ENCODE data around the gene RETREG3.
"Not testable (repeated sequence)": the region's sequence is repeated elsewhere in the genome, so short reads cannot be mapped to it uniquely, and the experiment has no call there.

Gene RETREG3

GRCh38 chr17:42541041-42541833, 67.9 kb downstream of the RETREG3 start:
- Histone ChIP-seq H3K36me3 (ENCODE audit: control insufficient read depth, insufficient read depth, low read length) (peaks cover 14% of the 10 kb centered on the region), H3K4me3 (ENCODE audit: insufficient read depth, low read depth, low read length) (no peak overlapping the region), H3K27me3 (ENCODE audit: control insufficient read depth, insufficient read depth, low read length, poor library complexity, severe bottlenecking) (no peaks in the 10 kb centered on the region), H3K27ac (ENCODE audit: insufficient read depth, low read depth, low read length, poor library complexity, severe bottlenecking) (no peak overlapping the region), H3K4me1 (ENCODE audit: control insufficient read depth, insufficient read depth, low read length) (peaks cover 8% of the 10 kb centered on the region), H3K9me3 (ENCODE audit: control insufficient read depth, low read length) (no peaks in the 10 kb centered on the region)
- whole genome bisulfite sequencing, 2 experiments: 93 to 95% methylated on average over 17 of the region's 17 CpGs

GRCh38 chr17:42540558-42540957, 68.6 kb downstream of the RETREG3 start:
- Histone ChIP-seq H3K36me3 (ENCODE audit: control insufficient read depth, insufficient read depth, low read length) (peaks cover 14% of the 10 kb centered on the region), H3K4me1 (ENCODE audit: control insufficient read depth, insufficient read depth, low read length) (peaks cover 10% of the 10 kb centered on the region)
- H3K27me3 ChIP-seq (ENCODE audit: control insufficient read depth, insufficient read depth, low read length, poor library complexity, severe bottlenecking); H3K9me3 ChIP-seq (ENCODE audit: control insufficient read depth, low read length); H3K27ac ChIP-seq (ENCODE audit: insufficient read depth, low read depth, low read length, poor library complexity, severe bottlenecking); H3K4me3 ChIP-seq (ENCODE audit: insufficient read depth, low read depth, low read length): not testable (repeated sequence)
- 92 to 95% methylated on average over 4 of the region's 4 CpGs for WGBS, 2 experiments

- Histone ChIP-seq H3K27ac (ENCODE audit: insufficient read depth, low read depth, low read length, poor library complexity, severe bottlenecking) (no peak overlapping the region), H3K4me3 (ENCODE audit: insufficient read depth, low read depth, low read length) (no peak overlapping the region), H3K9me3 (ENCODE audit: control insufficient read depth, low read length) (no peaks in the 10 kb centered on the region), H3K27me3 (ENCODE audit: control insufficient read depth, insufficient read depth, low read length, poor library complexity, severe bottlenecking) (peaks cover 2% of the 10 kb centered on the region), H3K4me1 (ENCODE audit: control insufficient read depth, insufficient read depth, low read length) (peaks cover 14% of the 10 kb centered on the region), H3K36me3 (ENCODE audit: control insufficient read depth, insufficient read depth, low read length) (peaks cover 14% of the 10 kb centered on the region)
- 86 to 96% methylated on average over 14 of the region's 14 CpGs for WGBS, 2 experiments
Measured at GRCh38 chr17:42538482-42538881, 70.7 kb downstream of the RETREG3 start.

- Histone ChIP-seq H3K27me3 (ENCODE audit: control insufficient read depth, insufficient read depth, low read length, poor library complexity, severe bottlenecking) (peaks cover 6% of the 10 kb centered on the region), H3K4me3 (ENCODE audit: insufficient read depth, low read depth, low read length) (no peak overlapping the region)
- 93 to 96% methylated on average over 5 of the region's 5 CpGs for WGBS, 2 experiments
Measured at GRCh38 chr17:42537826-42538451, 71.2 kb downstream of the RETREG3 start.

GRCh38 chr17:42537156-42537805, 71.9 kb downstream of the RETREG3 start:
- H3K4me3 ChIP-seq (ENCODE audit: insufficient read depth, low read depth, low read length): peak overlapping the region; percentile 63
- H3K27ac ChIP-seq (ENCODE audit: insufficient read depth, low read depth, low read length, poor library complexity, severe bottlenecking): no peak overlapping the region
- peaks cover 12% of the 10 kb centered on the region for H3K27me3 ChIP-seq (ENCODE audit: control insufficient read depth, insufficient read depth, low read length, poor library complexity, severe bottlenecking)
- peaks cover 14% of the 10 kb centered on the region for H3K4me1 ChIP-seq (ENCODE audit: control insufficient read depth, insufficient read depth, low read length)
- WGBS, 2 experiments: 86 to 87% methylated on average over 31 of the region's 31 CpGs
- peaks cover 10% of the 10 kb centered on the region for H3K36me3 ChIP-seq (ENCODE audit: control insufficient read depth, insufficient read depth, low read length)
- H3K9me3 ChIP-seq (ENCODE audit: control insufficient read depth, low read length): no peaks in the 10 kb centered on the region

More at GRCh38 chr17:42537826-42538451, 71.2 kb downstream of the RETREG3 start:
- Histone ChIP-seq H3K36me3 (ENCODE audit: control insufficient read depth, insufficient read depth, low read length) (peaks cover 10% of the 10 kb centered on the region), H3K9me3 (ENCODE audit: control insufficient read depth, low read length) (no peaks in the 10 kb centered on the region), H3K27ac (ENCODE audit: insufficient read depth, low read depth, low read length, poor library complexity, severe bottlenecking) (no peak overlapping the region), H3K4me1 (ENCODE audit: control insufficient read depth, insufficient read depth, low read length) (peaks cover 14% of the 10 kb centered on the region)

DNA sequence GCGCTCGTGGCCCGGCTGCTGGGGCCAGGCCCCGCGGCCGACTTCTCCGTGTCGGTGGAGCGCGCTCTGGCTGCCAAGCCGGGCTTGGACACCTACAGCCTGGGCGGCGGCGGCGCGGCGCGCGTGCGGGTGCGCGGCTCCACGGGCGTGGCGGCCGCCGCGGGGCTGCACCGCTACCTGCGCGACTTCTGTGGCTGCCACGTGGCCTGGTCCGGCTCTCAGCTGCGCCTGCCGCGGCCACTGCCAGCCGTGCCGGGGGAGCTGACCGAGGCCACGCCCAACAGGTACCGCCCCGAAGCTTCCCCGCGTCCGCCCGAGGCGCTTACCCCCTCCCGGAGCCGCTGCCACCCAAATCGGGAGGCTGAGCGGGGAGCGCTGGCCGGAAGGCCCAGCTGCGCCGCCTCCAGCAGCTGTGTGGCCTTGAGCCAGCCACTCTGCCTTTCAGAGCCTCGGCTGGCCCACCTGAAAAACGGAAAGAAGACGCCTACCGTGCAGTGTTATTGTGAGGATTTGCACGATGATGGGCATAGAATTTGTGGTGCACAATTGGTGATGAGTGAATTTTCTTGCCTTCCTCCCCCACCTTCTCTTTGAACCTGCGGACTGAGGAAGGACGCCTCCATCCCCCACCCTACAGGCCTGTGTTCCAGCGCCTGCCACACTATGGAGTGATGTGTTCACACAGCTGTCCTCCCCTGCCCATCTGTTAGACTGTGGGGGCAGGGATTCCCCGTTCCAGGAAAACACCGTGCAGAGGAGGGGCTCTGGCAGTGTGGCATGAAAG, 72.6 kb downstream of the RETREG3 start:
- peaks cover 10% of the 10 kb centered on the region for H3K36me3 ChIP-seq (ENCODE audit: control insufficient read depth, insufficient read depth, low read length)
- H3K27ac ChIP-seq (ENCODE audit: insufficient read depth, low read depth, low read length, poor library complexity, severe bottlenecking): peak overlapping the region; percentile 44
- peaks cover 14% of the 10 kb centered on the region for H3K4me1 ChIP-seq (ENCODE audit: control insufficient read depth, insufficient read depth, low read length)
- H3K9me3 ChIP-seq (ENCODE audit: control insufficient read depth, low read length): no peaks in the 10 kb centered on the region
- 1 to 2% methylated on average over 65 of the region's 65 CpGs for WGBS, 2 experiments
- H3K4me3 ChIP-seq (ENCODE audit: insufficient read depth, low read depth, low read length): peak overlapping the region; percentile 63
- peaks cover 19% of the 10 kb centered on the region for H3K27me3 ChIP-seq (ENCODE audit: control insufficient read depth, insufficient read depth, low read length, poor library complexity, severe bottlenecking)

GRCh38 chr17:42536048-42536371, 73.2 kb downstream of the RETREG3 start, which contains the start of gene NAGLU:
Gene NAGLU, plus strand, starts transcription at chr17:42536241. Its CDS starts 32 bp downstream, at chr17:42536273.
- 0 to 1% methylated on average over 40 of the region's 40 CpGs for WGBS, 2 experiments
- H3K9me3 ChIP-seq (ENCODE audit: control insufficient read depth, low read length): no peaks in the 10 kb centered on the region
- H3K4me3 ChIP-seq (ENCODE audit: insufficient read depth, low read depth, low read length): peak within 1 kb of the TSS; percentile 63
- H3K27me3 ChIP-seq (ENCODE audit: control insufficient read depth, insufficient read depth, low read length, poor library complexity, severe bottlenecking): peaks cover 25% of the 10 kb centered on the region
- H3K36me3 ChIP-seq (ENCODE audit: control insufficient read depth, insufficient read depth, low read length): peaks cover 7% of the 10 kb centered on the region
- H3K4me1 ChIP-seq (ENCODE audit: control insufficient read depth, insufficient read depth, low read length): peaks cover 14% of the 10 kb centered on the region
- peak within 1 kb of the TSS; percentile 44 for H3K27ac ChIP-seq (ENCODE audit: insufficient read depth, low read depth, low read length, poor library complexity, severe bottlenecking)

GRCh38 chr17:42535155-42536047, 73.8 kb downstream of the RETREG3 start:
- no peaks in the 10 kb centered on the region for H3K9me3 ChIP-seq (ENCODE audit: control insufficient read depth, low read length)
- peaks cover 28% of the 10 kb centered on the region for H3K27me3 ChIP-seq (ENCODE audit: control insufficient read depth, insufficient read depth, low read length, poor library complexity, severe bottlenecking)
- H3K27ac ChIP-seq (ENCODE audit: insufficient read depth, low read depth, low read length, poor library complexity, severe bottlenecking): no peak overlapping the region
- peak overlapping the region; percentile 63 for H3K4me3 ChIP-seq (ENCODE audit: insufficient read depth, low read depth, low read length)
- WGBS, 2 experiments: 55 to 56% methylated on average over 26 of the region's 26 CpGs
- peaks cover 5% of the 10 kb centered on the region for H3K36me3 ChIP-seq (ENCODE audit: control insufficient read depth, insufficient read depth, low read length)
- peaks cover 14% of the 10 kb centered on the region for H3K4me1 ChIP-seq (ENCODE audit: control insufficient read depth, insufficient read depth, low read length)

All from ectodermal cell (in vitro differentiated cells).